HG02610 (cell line): ENCODE data around the gene DLG1.

Experiments used
- ATAC-seq: cut with Tn5 transposase; IDR thresholded peaks from one replicate; pipeline ENCODE4 v1.9.1; 2021; ENCODE audit warnings: mild to moderate bottlenecking, moderate library complexity; ENCODE audit not compliant: unreplicated experiment

The DLG1 gene

GRCh38 chr3:197002701-197003454 lies 295.5 kb downstream of the DLG1 start:
- ATAC-seq: peak; percentile 70

- no peak for ATAC-seq
These were observed 296.3 kb downstream of the DLG1 start for GRCh38 chr3:197001972-197002700.

- ATAC-seq: no peak
These were observed 297.1 kb downstream of the DLG1 start for GRCh38 chr3:197001106-197001971.

GRCh38 chr3:197000211-197000610 lies 298.2 kb downstream of the DLG1 start:
- ATAC-seq: no peak

GRCh38 chr3:196998966-196999760 lies 299.2 kb downstream of the DLG1 start:
- ATAC-seq: no peak

GRCh38 chr3:196997311-196997710 lies 301.1 kb downstream of the DLG1 start:
- ATAC-seq: no peak

- ATAC-seq: no peak
These were observed 301.8 kb downstream of the DLG1 start for GRCh38 chr3:196996454-196997265.

GRCh38 chr3:196995646-196996355 lies 302.6 kb downstream of the DLG1 start:
- no peak for ATAC-seq

- no peak for ATAC-seq
These were observed 303.4 kb downstream of the DLG1 start for GRCh38 chr3:196995027-196995426.

GRCh38 chr3:196994056-196994455 lies 304.4 kb downstream of the DLG1 start:
- no peak for ATAC-seq
